Karpas-422 (cell line): ENCODE results near the gene CMC4. TPM values are rescaled to one million over a fixed set of nuclear protein-coding genes. Genes with fewer than 3 reads are reported as not detected.

Experiments
- total RNA-seq: library from RNA; depleted of rRNA; stranded (reverse); fragments of >200 nt; shearing (Covaris generic); gene quantifications from 2 replicates; pipeline ENCODE4 v1.2.3, GENCODE V29; 2014; ENCODE audit warnings: low replicate concordance; rRNA removed

Gene CMC4
- total RNA-seq, 1 experiment from 2014 or later = 15.8 TPM

Other genes starting within 250 kb of the CMC4 start
- not detected in 2 replicates for gene SMIM9, start 236.5 kb downstream of the CMC4 start, total RNA-seq
- 8.4 and 9.1 TPM in 2 replicates for gene F8A1, start 184.8 kb downstream of the CMC4 start, total RNA-seq
- gene F8, start 48.4 kb downstream of the CMC4 start, total RNA-seq = 3.0 and 4.1 TPM in 2 replicates
- gene FUNDC2, start 44.3 kb downstream of the CMC4 start, total RNA-seq = 38.9 and 55.2 TPM in 2 replicates
- 21.9 and 95.2 TPM in 2 replicates for gene MTCP1, start within 50 bp of the CMC4 start, total RNA-seq
- 13.2 and 15.9 TPM in 2 replicates for gene BRCC3, start 372 bp upstream of the CMC4 start, total RNA-seq
- 28.8 and 58.4 TPM in 2 replicates for gene VBP1, start 145.3 kb upstream of the CMC4 start, total RNA-seq
- gene RAB39B, start 193.4 kb upstream of the CMC4 start, total RNA-seq = 9.7 and 14.3 TPM in 2 replicates